ENCODE data around the gene KHNYN.

Gene KHNYN

DNA sequence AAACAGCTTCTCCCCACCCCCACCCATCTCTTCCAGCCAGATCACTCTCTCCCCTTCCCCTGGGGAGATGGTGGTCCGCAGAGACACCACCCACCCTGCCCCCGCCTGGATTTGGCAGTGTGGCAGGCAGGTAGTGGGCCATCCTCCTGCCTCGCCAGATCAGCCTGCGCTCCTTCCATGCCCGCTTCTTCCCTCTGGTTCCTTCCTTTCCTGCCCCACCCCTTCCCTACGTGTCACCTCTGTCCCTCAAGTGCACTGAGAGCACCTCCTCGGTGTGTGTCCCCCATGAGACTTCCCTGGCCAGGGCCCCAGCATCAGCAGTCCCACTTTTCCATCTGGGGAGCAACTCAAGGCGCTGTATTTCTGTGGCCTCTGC lies 30.3 kb upstream of the KHNYN start:
- Histone ChIP-seq H4K91ac (ENCODE audit: low read depth, low read length) (peak overlapping the region; percentile 86), H3K4me3 (ENCODE audit: low read depth, low read length) (peak overlapping the region; percentile 76), H3K4me1 (ENCODE audit: control insufficient read depth in 1 of 2, insufficient read depth in 2 of 2, low read length in 2 of 2) (peaks cover 27 to 39% of the 10 kb centered on the region in 2 experiments), H3K14ac (ENCODE audit: low read length) (peak overlapping the region; percentile 74), H2AK5ac (ENCODE audit: low read length) (peak overlapping the region; percentile 57), H2BK12ac (ENCODE audit: low read length) (peak overlapping the region; percentile 13), H3K4me2 (ENCODE audit: low read length) (peak overlapping the region; percentile 88), H3K23ac (ENCODE audit: low read length) (no peak overlapping the region), H3K9ac (ENCODE audit: low read length) (peak overlapping the region; percentile 55), H3K27ac (ENCODE audit: low read depth, low read length) (no peak overlapping the region), H2BK5ac (ENCODE audit: low read depth, low read length, poor library complexity) (no peak overlapping the region), H4K8ac (ENCODE audit: low read depth, low read length) (peak overlapping the region; percentile 38), H3K27me3 (ENCODE audit: insufficient read depth, low read length) (no peaks in the 10 kb centered on the region), H3K79me1 (ENCODE audit: low read length) (peaks cover 20% of the 10 kb centered on the region), H2AFZ (ENCODE audit: insufficient read depth, low read length, poor library complexity) (peak overlapping the region; percentile 42), H4K12ac (ENCODE audit: low read depth, low read length) (peak overlapping the region; percentile 58), H3K9me3 (ENCODE audit: insufficient read depth, low read depth, low read length) (no peaks in the 10 kb centered on the region), H3K18ac (ENCODE audit: low read length) (peak overlapping the region; percentile 60), H3K36me3 (ENCODE audit: control insufficient read depth in 1 of 2, insufficient read depth in 2 of 2, low read length in 2 of 2) (peaks cover 0 to under 1% of the 10 kb centered on the region in 2 experiments), H3K79me2 (ENCODE audit: control insufficient read depth, insufficient read depth, low read length, poor library complexity) (peaks cover 7% of the 10 kb centered on the region), H2BK120ac (ENCODE audit: insufficient read depth, low read length, poor library complexity) (peak overlapping the region; percentile 18), H3K4ac (ENCODE audit: low read depth, low read length) (peak overlapping the region; percentile 42)
- WGBS (ENCODE audit: extremely low coverage, insufficient coverage, insufficient read length) = no CpG with 5 or more reads among the region's 8 CpGs
- DNase-seq = no peak

DNA sequence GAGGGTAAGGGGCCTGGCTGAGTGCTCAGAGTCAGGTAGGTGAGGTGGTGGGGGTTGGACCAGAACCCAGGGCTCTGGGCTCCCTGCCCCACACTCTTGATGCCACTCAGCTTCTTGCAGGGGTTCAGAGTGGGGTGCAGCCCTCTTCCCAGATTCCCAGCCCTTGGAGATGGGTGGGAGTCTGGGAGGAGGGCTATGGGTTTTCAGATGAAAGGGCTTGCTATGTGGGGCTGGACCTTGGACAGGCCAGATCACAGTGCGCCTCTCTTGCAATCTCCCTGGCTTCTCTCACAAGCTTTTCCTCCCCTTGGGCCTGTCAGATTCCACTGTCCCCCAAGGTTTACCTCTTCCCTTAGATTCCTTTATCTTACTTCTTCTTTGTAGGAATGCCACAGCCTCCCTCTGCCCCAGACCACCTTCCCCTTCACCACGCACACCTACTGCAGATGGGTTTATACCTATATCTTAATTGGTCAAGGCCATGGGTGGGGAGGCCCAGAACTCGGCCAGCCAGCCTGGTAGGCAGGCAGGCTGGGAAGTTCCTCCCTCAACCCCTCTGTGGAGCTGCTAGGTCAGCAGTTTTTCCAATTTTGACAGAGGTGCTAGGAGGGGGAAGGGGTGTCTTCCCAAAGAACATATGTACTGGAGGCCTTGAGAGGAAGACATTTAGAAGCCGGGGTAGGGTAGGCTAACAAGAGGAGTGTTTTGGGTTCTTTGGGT lies 29.6 kb upstream of the KHNYN start:
- Histone ChIP-seq H3K36me3 (ENCODE audit: control insufficient read depth in 1 of 2, insufficient read depth in 2 of 2, low read length in 2 of 2) (peaks cover 0 to 3% of the 10 kb centered on the region in 2 experiments), H2BK120ac (ENCODE audit: insufficient read depth, low read length, poor library complexity) (no peak overlapping the region), H3K4me2 (ENCODE audit: low read length) (peak overlapping the region; percentile 88), H3K79me1 (ENCODE audit: low read length) (peaks cover 20% of the 10 kb centered on the region), H3K4me1 (ENCODE audit: control insufficient read depth in 1 of 2, insufficient read depth in 2 of 2, low read length in 2 of 2) (peaks cover 27 to 39% of the 10 kb centered on the region in 2 experiments), H2BK12ac (ENCODE audit: low read length) (no peak overlapping the region), H3K27me3 (ENCODE audit: insufficient read depth, low read length) (no peaks in the 10 kb centered on the region), H2AFZ (ENCODE audit: insufficient read depth, low read length, poor library complexity) (no peak overlapping the region), H4K12ac (ENCODE audit: low read depth, low read length) (no peak overlapping the region), H4K91ac (ENCODE audit: low read depth, low read length) (no peak overlapping the region), H4K8ac (ENCODE audit: low read depth, low read length) (no peak overlapping the region), H3K23ac (ENCODE audit: low read length) (no peak overlapping the region), H3K4ac (ENCODE audit: low read depth, low read length) (no peak overlapping the region), H3K18ac (ENCODE audit: low read length) (no peak overlapping the region), H3K79me2 (ENCODE audit: control insufficient read depth, insufficient read depth, low read length, poor library complexity) (peaks cover 7% of the 10 kb centered on the region), H3K14ac (ENCODE audit: low read length) (peak overlapping the region; percentile 24), H3K27ac (ENCODE audit: low read depth, low read length) (no peak overlapping the region), H3K9ac (ENCODE audit: low read length) (no peak overlapping the region), H2AK5ac (ENCODE audit: low read length) (no peak overlapping the region), H3K4me3 (ENCODE audit: low read depth, low read length) (no peak overlapping the region), H3K9me3 (ENCODE audit: insufficient read depth, low read depth, low read length) (no peaks in the 10 kb centered on the region), H2BK5ac (ENCODE audit: low read depth, low read length, poor library complexity) (no peak overlapping the region)
- no peak for DNase-seq
- WGBS (ENCODE audit: extremely low coverage, insufficient coverage, insufficient read length) = no CpG with 5 or more reads among the region's 4 CpGs

DNA sequence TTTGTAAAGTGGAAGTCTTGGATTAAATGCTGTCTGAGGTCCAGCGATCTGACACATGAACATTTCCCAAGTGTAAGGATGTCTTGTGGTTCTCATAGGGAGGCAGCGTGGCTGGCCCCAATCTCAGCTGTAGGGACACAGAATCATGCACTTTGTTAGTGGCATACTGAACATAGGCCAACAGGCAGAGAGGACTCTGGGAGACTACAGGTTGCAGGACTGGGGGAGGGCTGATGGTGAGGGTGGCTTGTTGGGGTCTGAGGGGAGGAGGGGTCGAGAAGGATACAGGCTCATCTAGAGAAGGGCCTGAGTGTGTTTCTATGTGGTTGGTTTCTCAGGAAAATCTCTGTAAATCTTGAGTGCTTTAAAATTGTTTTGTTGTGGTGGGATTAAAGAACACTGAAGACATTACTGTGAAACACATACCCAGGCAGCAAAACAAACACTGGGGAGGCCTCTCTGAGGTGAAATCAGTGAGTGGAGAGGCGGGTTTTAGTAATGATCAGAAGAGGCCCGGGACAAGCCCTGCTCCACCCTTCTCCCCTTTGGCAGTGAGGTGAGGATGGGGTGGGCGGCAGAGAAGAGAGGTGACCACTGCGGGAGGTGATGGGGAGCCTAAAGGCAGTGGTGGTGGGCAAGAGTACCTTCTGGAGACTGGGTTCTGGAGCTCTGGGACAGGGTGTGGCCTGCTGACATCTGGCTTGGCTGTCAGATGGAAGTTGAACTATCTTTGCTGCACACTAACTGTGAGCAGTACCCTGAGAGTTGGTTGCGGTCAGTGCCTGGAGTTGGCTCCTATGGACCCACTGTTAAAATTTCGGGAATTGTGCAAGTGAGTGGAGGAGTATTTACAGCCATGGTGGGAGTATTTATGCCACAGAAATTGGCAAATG lies 27.7 kb upstream of the KHNYN start:
- Histone ChIP-seq H3K79me1 (ENCODE audit: low read length) (peaks cover 10% of the 10 kb centered on the region), H3K27ac (ENCODE audit: low read depth, low read length) (no peak overlapping the region), H2AK5ac (ENCODE audit: low read length) (no peak overlapping the region), H3K27me3 (ENCODE audit: insufficient read depth, low read length) (no peaks in the 10 kb centered on the region), H4K12ac (ENCODE audit: low read depth, low read length) (no peak overlapping the region), H3K18ac (ENCODE audit: low read length) (no peak overlapping the region), H3K4me3 (ENCODE audit: low read depth, low read length) (no peak overlapping the region), H2BK12ac (ENCODE audit: low read length) (no peak overlapping the region), H3K9ac (ENCODE audit: low read length) (no peak overlapping the region), H3K4me2 (ENCODE audit: low read length) (no peak overlapping the region), H3K4me1 (ENCODE audit: control insufficient read depth in 1 of 2, insufficient read depth in 2 of 2, low read length in 2 of 2) (peaks cover 17 to 28% of the 10 kb centered on the region in 2 experiments), H3K36me3 (ENCODE audit: control insufficient read depth in 1 of 2, insufficient read depth in 2 of 2, low read length in 2 of 2) (peaks cover 7 to 8% of the 10 kb centered on the region in 2 experiments), H3K23ac (ENCODE audit: low read length) (no peak overlapping the region), H3K4ac (ENCODE audit: low read depth, low read length) (no peak overlapping the region), H2BK5ac (ENCODE audit: low read depth, low read length, poor library complexity) (no peak overlapping the region), H3K14ac (ENCODE audit: low read length) (no peak overlapping the region), H4K91ac (ENCODE audit: low read depth, low read length) (no peak overlapping the region), H2BK120ac (ENCODE audit: insufficient read depth, low read length, poor library complexity) (no peak overlapping the region), H3K9me3 (ENCODE audit: insufficient read depth, low read depth, low read length) (no peaks in the 10 kb centered on the region), H3K79me2 (ENCODE audit: control insufficient read depth, insufficient read depth, low read length, poor library complexity) (peaks cover 7% of the 10 kb centered on the region), H4K8ac (ENCODE audit: low read depth, low read length) (no peak overlapping the region), H2AFZ (ENCODE audit: insufficient read depth, low read length, poor library complexity) (no peak overlapping the region)
- DNase-seq = no peak
- no CpG with 5 or more reads among the region's 9 CpGs for WGBS (ENCODE audit: extremely low coverage, insufficient coverage, insufficient read length)

DNA sequence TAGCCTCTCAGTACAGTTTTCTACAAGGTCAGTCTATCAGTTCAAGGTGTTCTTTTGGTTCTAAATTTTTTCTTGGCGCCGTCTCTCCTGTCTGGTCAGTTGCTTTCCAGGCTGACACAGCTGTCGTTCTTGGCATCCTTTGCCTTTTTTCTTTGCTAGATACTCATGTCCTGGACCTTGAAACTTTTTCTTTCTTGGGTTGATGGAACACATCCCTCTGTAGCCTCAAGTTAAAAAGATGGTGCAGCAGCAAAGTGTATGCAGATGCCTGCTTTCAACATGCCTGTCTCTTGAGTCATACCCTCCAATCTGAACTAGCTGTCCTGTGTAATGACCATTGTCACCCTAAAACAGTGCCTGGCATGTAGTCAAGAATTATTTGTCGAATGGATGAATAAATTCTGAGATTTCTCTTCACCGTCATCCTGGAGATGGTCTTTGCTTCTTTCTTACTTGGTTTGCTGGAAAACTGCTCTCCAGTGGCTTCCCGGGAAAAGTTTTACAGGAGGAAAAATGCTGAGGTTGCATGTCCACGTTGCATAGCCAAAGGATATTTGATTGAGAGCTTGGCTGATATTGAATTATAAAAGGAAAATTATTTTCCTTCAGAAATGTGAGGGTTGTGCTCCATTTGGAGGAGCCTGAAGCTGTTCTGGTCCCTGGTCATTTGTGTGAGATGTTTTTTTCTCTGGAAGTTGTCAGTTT lies 26.3 kb upstream of the KHNYN start:
- Histone ChIP-seq H3K14ac (ENCODE audit: low read length) (no peak overlapping the region), H3K79me1 (ENCODE audit: low read length) (peaks cover 6% of the 10 kb centered on the region), H4K91ac (ENCODE audit: low read depth, low read length) (no peak overlapping the region), H2AK5ac (ENCODE audit: low read length) (no peak overlapping the region), H3K79me2 (ENCODE audit: control insufficient read depth, insufficient read depth, low read length, poor library complexity) (peaks cover 7% of the 10 kb centered on the region), H2AFZ (ENCODE audit: insufficient read depth, low read length, poor library complexity) (no peak overlapping the region), H3K4me1 (ENCODE audit: control insufficient read depth in 1 of 2, insufficient read depth in 2 of 2, low read length in 2 of 2) (peaks cover 13 to 23% of the 10 kb centered on the region in 2 experiments), H2BK5ac (ENCODE audit: low read depth, low read length, poor library complexity) (no peak overlapping the region), H3K27ac (ENCODE audit: low read depth, low read length) (no peak overlapping the region), H2BK120ac (ENCODE audit: insufficient read depth, low read length, poor library complexity) (no peak overlapping the region), H3K4me3 (ENCODE audit: low read depth, low read length) (no peak overlapping the region), H3K4ac (ENCODE audit: low read depth, low read length) (no peak overlapping the region), H2BK12ac (ENCODE audit: low read length) (no peak overlapping the region), H3K18ac (ENCODE audit: low read length) (no peak overlapping the region), H4K8ac (ENCODE audit: low read depth, low read length) (no peak overlapping the region), H3K4me2 (ENCODE audit: low read length) (no peak overlapping the region), H3K36me3 (ENCODE audit: control insufficient read depth in 1 of 2, insufficient read depth in 2 of 2, low read length in 2 of 2) (peaks cover 17 to 22% of the 10 kb centered on the region in 2 experiments), H3K27me3 (ENCODE audit: insufficient read depth, low read length) (no peaks in the 10 kb centered on the region), H3K9ac (ENCODE audit: low read length) (no peak overlapping the region), H3K9me3 (ENCODE audit: insufficient read depth, low read depth, low read length) (no peaks in the 10 kb centered on the region), H3K23ac (ENCODE audit: low read length) (no peak overlapping the region), H4K12ac (ENCODE audit: low read depth, low read length) (no peak overlapping the region)
- peak in 1 of 2 donors; percentile 32 for DNase-seq
- WGBS (ENCODE audit: extremely low coverage, insufficient coverage, insufficient read length) = no CpG with 5 or more reads among the region's 7 CpGs
